H1 (cell line): ENCODE measurements around the gene SPATS2L. TPM values are rescaled to one million over a fixed set of nuclear protein-coding genes. Genes with fewer than 3 reads are reported as not detected.

ENCODE experiments used
- CTCF ChIA-PET: fragments of 300-600 bp; sonication (Branson Sonifier 250); formaldehyde crosslinking; loops from one replicate; lab custom pipeline; 2021; ENCODE audit not compliant: partially characterized antibody; lab: Charles Lee
- POLR2A ChIA-PET: fragments of 300-600 bp; sonication (Branson Sonifier 250); formaldehyde crosslinking; loops from one replicate; lab custom pipeline; 2021; ENCODE audit warnings: inconsistent platforms; ENCODE audit not compliant: partially characterized antibody; lab: Charles Lee
- DNase-seq, 2 experiments: peaks; one replicate each; pipeline versions ENCODE4 v3.0.0 to v3.0.0-alpha.2; 2010 to 2022; ENCODE audit warnings: low spot score in 2 of 2, low read depth in 1 of 2, mixed read lengths in 1 of 2
- FAIRE-seq: peaks from 2 replicates; lab custom pipeline; 2011; peaks lifted over from hg19 to GRCh38; lab: Jason Lieb, UNC
- H2AFZ ChIP-seq: 2 replicates; pipeline ENCODE4 v1.8.1; 2012; ENCODE audit warnings: low read length, inconsistent platforms
- H2AK5ac ChIP-seq: 2 replicates; pipeline ENCODE4 v1.6.1; 2013; ENCODE audit warnings: low read depth, low read length
- H2BK120ac ChIP-seq: replicated peaks from 2 replicates; pipeline ENCODE3; 2013; ENCODE audit warnings: low read depth, low read length, inconsistent platforms
- H2BK12ac ChIP-seq: 2 replicates; pipeline ENCODE4 v1.6.1; 2013; ENCODE audit warnings: low read depth, low read length
- H2BK15ac ChIP-seq: 2 replicates; pipeline ENCODE4 v1.6.1; 2013; ENCODE audit warnings: low read length
- H2BK20ac ChIP-seq: 2 replicates; pipeline ENCODE4 v1.6.1; 2013; ENCODE audit warnings: low read length
- H2BK5ac ChIP-seq: 2 replicates; pipeline ENCODE4 v1.6.1; 2013; ENCODE audit warnings: low read depth, low read length
- H3K14ac ChIP-seq: 2 replicates; pipeline ENCODE4 v1.6.1; 2013; ENCODE audit warnings: inconsistent platforms; ENCODE audit not compliant: insufficient read length
- H3K18ac ChIP-seq: 2 replicates; pipeline ENCODE4 v1.6.1; 2013; ENCODE audit warnings: low read length; ENCODE audit errors: extremely low read depth
- H3K23ac ChIP-seq: 2 replicates; pipeline ENCODE4 v1.6.1; 2013; ENCODE audit warnings: inconsistent platforms; ENCODE audit not compliant: insufficient read length
- H3K23me2 ChIP-seq: 2 replicates; pipeline ENCODE4 v1.6.1; 2013; ENCODE audit warnings: low read depth, low read length
- H3K27ac ChIP-seq: 2 replicates; pipeline ENCODE4 v1.6.1; 2011; ENCODE audit warnings: low read depth, low read length, inconsistent platforms
- H3K27me3 ChIP-seq, 4 experiments: replicated peaks in 1 of 4; 1 replicate in 1 of 4; 2 replicates in 3 of 4; pipeline versions ENCODE4 v1.6.1 to v1.8.1; 2011 to 2013; ENCODE audit warnings: low read length in 3 of 4, mild to moderate bottlenecking in 3 of 4, inconsistent platforms in 2 of 4, mixed read lengths in 2 of 4, moderate library complexity in 1 of 4; ENCODE audit not compliant: control insufficient read depth in 3 of 4, insufficient read depth in 3 of 4; ENCODE audit errors: extremely low read depth in 1 of 4
- H3K36me3 ChIP-seq, 4 experiments: 2 replicates each; pipeline versions ENCODE4 v1.6.1 to v1.8.1; 2011 to 2013; ENCODE audit warnings: mild to moderate bottlenecking in 4 of 4, low read length in 3 of 4, moderate library complexity in 2 of 4, control low read depth in 1 of 4, inconsistent platforms in 1 of 4; ENCODE audit not compliant: insufficient read depth in 4 of 4, control insufficient read depth in 2 of 4
- H3K4ac ChIP-seq: replicated peaks from 2 replicates; pipeline ENCODE3; 2013; ENCODE audit warnings: low read length, low read depth, mixed read lengths, inconsistent platforms; ENCODE audit not compliant: insufficient read length
- H3K4me1 ChIP-seq, 4 experiments: replicated peaks in 1 of 4; 1 replicate in 1 of 4; 2 replicates in 3 of 4; pipeline versions ENCODE4 v1.6.1 to v1.8.1; 2011 to 2013; ENCODE audit warnings: low read length in 3 of 4, inconsistent platforms in 2 of 4, mixed read lengths in 1 of 4; ENCODE audit not compliant: insufficient read depth in 4 of 4, control insufficient read depth in 3 of 4
- H3K4me2 ChIP-seq, 2 experiments: 2 replicates each; pipeline versions ENCODE4 v1.6.1 to v1.8.1; 2011 to 2013; ENCODE audit warnings: low read depth in 2 of 2, low read length in 2 of 2, control low read depth in 1 of 2, inconsistent platforms in 1 of 2, mild to moderate bottlenecking in 1 of 2; ENCODE audit not compliant: insufficient read depth in 1 of 2
- H3K4me3 ChIP-seq, 4 experiments: fragments of 200-600, 300-600 bp in 1 of 4; sonication (generic), shearing (Covaris generic), sonication (Bioruptor Twin) in 1 of 4; 2 replicates each; pipeline versions ENCODE4 v1.5.1 to v1.8.1; 2011 to 2016; ENCODE audit warnings: low read length in 4 of 4, low read depth in 3 of 4, control low read depth in 2 of 4, inconsistent platforms in 2 of 4, mild to moderate bottlenecking in 2 of 4, mixed read lengths in 1 of 4, moderate library complexity in 1 of 4; ENCODE audit not compliant: insufficient read depth in 2 of 4; ENCODE audit errors: extremely low read depth in 1 of 4
- H3K56ac ChIP-seq: replicated peaks from 2 replicates; pipeline ENCODE3; 2013; ENCODE audit warnings: low read depth, mild to moderate bottlenecking, mixed read lengths, low read length, inconsistent platforms; ENCODE audit not compliant: insufficient read length
- H3K79me1 ChIP-seq: 2 replicates; pipeline ENCODE4 v1.6.1; 2013; ENCODE audit warnings: low read depth, low read length, control low read depth
- H3K79me2 ChIP-seq, 2 experiments: 2 replicates each; pipeline versions ENCODE4 v1.6.1 to v1.8.1; 2012 to 2013; ENCODE audit warnings: low read length in 2 of 2, mild to moderate bottlenecking in 2 of 2, inconsistent platforms in 1 of 2; ENCODE audit not compliant: insufficient read depth in 2 of 2, control insufficient read depth in 1 of 2
- H3K9ac ChIP-seq, 4 experiments: replicated peaks in 1 of 4; 1 replicate in 1 of 4; 2 replicates in 3 of 4; pipeline versions ENCODE4 v1.6.1 to v1.8.1; 2011 to 2013; ENCODE audit warnings: low read depth in 3 of 4, low read length in 3 of 4, control low read depth in 2 of 4, mild to moderate bottlenecking in 2 of 4, moderate library complexity in 2 of 4, inconsistent platforms in 1 of 4; ENCODE audit errors: extremely low read depth in 1 of 4
- H3K9me3 ChIP-seq, 2 experiments: 2 replicates each; pipeline versions ENCODE4 v1.6.1 to v1.8.1; 2012 to 2013; ENCODE audit warnings: mild to moderate bottlenecking in 2 of 2, moderate library complexity in 2 of 2, control low read depth in 1 of 2, inconsistent platforms in 1 of 2, low read depth in 1 of 2, low read length in 1 of 2, mixed read lengths in 1 of 2; ENCODE audit not compliant: insufficient read depth in 2 of 2
- H4K20me1 ChIP-seq, 2 experiments: replicated peaks in 1 of 2; 2 replicates each; pipeline versions ENCODE3 to v1.8.1; 2011 to 2013; ENCODE audit warnings: inconsistent platforms in 2 of 2, low read length in 2 of 2, mild to moderate bottlenecking in 1 of 2; ENCODE audit not compliant: insufficient read depth in 2 of 2, control insufficient read depth in 1 of 2
- H4K5ac ChIP-seq: 2 replicates; pipeline ENCODE4 v1.6.1; 2013; ENCODE audit warnings: low read length, low read depth, mixed read lengths, inconsistent platforms; ENCODE audit not compliant: insufficient read length
- H4K8ac ChIP-seq: 2 replicates; pipeline ENCODE4 v1.8.0; 2013; ENCODE audit warnings: mild to moderate bottlenecking, moderate library complexity, low read length, inconsistent platforms; ENCODE audit not compliant: insufficient read depth; ENCODE audit errors: extremely low read depth
- H4K91ac ChIP-seq: replicated peaks from 2 replicates; pipeline ENCODE3; 2013; ENCODE audit warnings: low read length, mixed read lengths, inconsistent platforms; ENCODE audit not compliant: insufficient read length
- ASH2L ChIP-seq: fragments of 200-600, 300-600 bp; sonication (generic); IDR thresholded peaks from one replicate; pipeline ENCODE4 v1.7.1; 2017; ENCODE audit warnings: low read length
- BRCA1 ChIP-seq: IDR thresholded peaks from 2 replicates; pipeline ENCODE4 v1.6.1; 2012; ENCODE audit warnings: low read depth, low read length, improper control_type of control experiment
- CHD2 ChIP-seq: IDR thresholded peaks from 2 replicates; pipeline ENCODE4 v1.6.1; 2012; ENCODE audit warnings: low read length, improper control_type of control experiment
- CTBP2 ChIP-seq: IDR thresholded peaks from 2 replicates; pipeline ENCODE4 v1.7.0; 2011; ENCODE audit warnings: borderline replicate concordance, mild to moderate bottlenecking, moderate library complexity, mixed read lengths, low read length; ENCODE audit not compliant: insufficient read depth, insufficient read length
- GTF2F1 ChIP-seq: IDR thresholded peaks from 2 replicates; pipeline ENCODE4 v1.6.1; 2012; ENCODE audit warnings: low read depth, low read length, improper control_type of control experiment, borderline replicate concordance
- MAX ChIP-seq: IDR thresholded peaks from 2 replicates; pipeline ENCODE4 v1.6.1; 2012; ENCODE audit warnings: inconsistent platforms
- PHF8 ChIP-seq: fragments of 200-600 bp; sonication (generic); conservative IDR thresholded peaks from 2 replicates; pipeline ENCODE4 v1.7.1; 2012; ENCODE audit warnings: low read depth, mild to moderate bottlenecking, inconsistent platforms, low read length, moderate library complexity
- RXRA ChIP-seq: IDR thresholded peaks from 2 replicates; pipeline ENCODE4 v1.6.1; 2011; ENCODE audit warnings: low read depth, mild to moderate bottlenecking, low read length, moderate library complexity; ENCODE audit not compliant: insufficient read depth
- TAF7 ChIP-seq: optimal IDR thresholded peaks from 2 replicates; pipeline ENCODE3; 2011; ENCODE audit warnings: low read depth, mild to moderate bottlenecking, inconsistent platforms, low read length, moderate library complexity, borderline replicate concordance
- USF2 ChIP-seq: IDR thresholded peaks from 2 replicates; pipeline ENCODE4 v1.6.1; 2011; ENCODE audit warnings: low read length, improper control_type of control experiment
- WGBS, 2 experiments: shearing (Covaris generic) in 1 of 2; methylation state at CpG; one replicate each; pipeline versions ENCODE4 v1.1.6 to v1.1.7; 2013 to 2015; ENCODE audit warnings: low lambda C conversion rate in 2 of 2, mixed read lengths in 2 of 2, inconsistent platforms in 1 of 2, low coverage in 1 of 2, missing lambda C conversion rate in 1 of 2; ENCODE audit not compliant: insufficient replicate concordance in 2 of 2, insufficient coverage in 1 of 2, insufficient read length in 1 of 2; ENCODE audit errors: extremely low coverage in 1 of 2, missing lambda C conversion rate in 1 of 2; 5-methylcytosine and 5-hydroxymethylcytosine counted together
- polyA plus RNA-seq, 7 experiments: library from polyadenylated mRNA; depleted of rRNA in 3 of 7; stranded (reverse) in 5 of 7; unstranded in 2 of 7; fragments of >200 nt in 5 of 7; fragments of 200-250 nt in 2 of 7; gene quantifications; 1 replicate in 5 of 7; 2 replicates in 1 of 7; 4 replicates in 1 of 7; pipeline versions ENCODE4 v1.2.1 to v1.2.3, GENCODE V29; 2011 to 2013; ENCODE audit warnings: missing spikeins in 2 of 7, mixed read lengths in 2 of 7
- total RNA-seq: library from RNA; stranded (reverse); fragmentation: NEBNext Ultra II Directional; extraction: Animal tissue kit (Norgen Biotek cat#: 25700); gene quantifications from 2 replicates; pipeline ENCODE4 v1.2.1, GENCODE V29; 2021

SPATS2L gene
- total and polyA plus RNA-seq, 2 of the 8 experiments (the other 6 are each of a cell fraction or from before 2014, with no cell fraction given), result 67.3 to 189 TPM

- Histone ChIP-seq H2BK120ac (no peak overlapping the region), H3K56ac (no peak overlapping the region), H3K79me1 (no peaks in the 10 kb centered on the region), H4K20me1 (no peaks in the 10 kb centered on the region), H3K27ac (no peak overlapping the region), H2AK5ac (no peak overlapping the region), H3K23ac (no peak overlapping the region), H2BK12ac (no peak overlapping the region), H3K36me3 (peaks cover 24 to 77% (median 64%) of the 10 kb centered on the region in 4 experiments), H3K9ac (no peak overlapping the region), H4K5ac (no peak overlapping the region), H3K4me3 (no peak overlapping the region), H4K8ac (no peak overlapping the region), H3K23me2 (no peaks in the 10 kb centered on the region), H2BK20ac (no peak overlapping the region), H3K4ac (no peak overlapping the region), H3K9me3 (no peaks in the 10 kb centered on the region), H3K4me1 (peaks cover 0 to 3% (median 0%) of the 10 kb centered on the region in 4 experiments; a peak in 1 of 7 replicates), H2BK15ac (no peak overlapping the region), H3K4me2 (no peak overlapping the region), H3K14ac (no peak overlapping the region), H3K79me2 (no peaks in the 10 kb centered on the region), H3K18ac (no peak overlapping the region), H4K91ac (no peak overlapping the region), H2AFZ (no peak overlapping the region), H2BK5ac (no peak overlapping the region), H3K27me3 (peaks cover 0 to 2% (median 0%) of the 10 kb centered on the region in 4 experiments; a peak in 1 of 7 replicates)
- 86% methylated on average over 8 of the region's 8 CpGs; no CpG with 5 or more reads in 1 of the 2 experiments for WGBS, 2 experiments
- TF ChIP-seq GTF2F1, result no peak
- no peak for TF ChIP-seq PHF8
- no peak for TF ChIP-seq BRCA1
- no peak for TF ChIP-seq CTBP2
- TF ChIP-seq MAX, result no peak
- TF ChIP-seq RXRA, result no peak
- no peak for TF ChIP-seq CHD2
- TF ChIP-seq USF2, result no peak
- TF ChIP-seq TAF7, result no peak
- TF ChIP-seq ASH2L, result no peak
- ChIA-PET CTCF (interaction anchor here (0.8 to 1.4 kb wide), 5 partner anchors 11 to 483 kb away, joined by 3 to 4 read pairs (median 3); no protein-coding TSS in a partner anchor), POLR2A (no interaction called here)
- DNase-seq (no peak), FAIRE-seq (no peak)
Measured at GRCh38 chr2:200467806-200468681, 161.6 kb downstream of the SPATS2L start.
